ENCODE results near the gene ATG9B. TPM values are rescaled to one million over a fixed set of nuclear protein-coding genes. Genes with fewer than 3 reads are reported as not detected.

The ATG9B gene
- total RNA-seq, 1 donor from 2014 or later, result under 0.01 TPM

DNA sequence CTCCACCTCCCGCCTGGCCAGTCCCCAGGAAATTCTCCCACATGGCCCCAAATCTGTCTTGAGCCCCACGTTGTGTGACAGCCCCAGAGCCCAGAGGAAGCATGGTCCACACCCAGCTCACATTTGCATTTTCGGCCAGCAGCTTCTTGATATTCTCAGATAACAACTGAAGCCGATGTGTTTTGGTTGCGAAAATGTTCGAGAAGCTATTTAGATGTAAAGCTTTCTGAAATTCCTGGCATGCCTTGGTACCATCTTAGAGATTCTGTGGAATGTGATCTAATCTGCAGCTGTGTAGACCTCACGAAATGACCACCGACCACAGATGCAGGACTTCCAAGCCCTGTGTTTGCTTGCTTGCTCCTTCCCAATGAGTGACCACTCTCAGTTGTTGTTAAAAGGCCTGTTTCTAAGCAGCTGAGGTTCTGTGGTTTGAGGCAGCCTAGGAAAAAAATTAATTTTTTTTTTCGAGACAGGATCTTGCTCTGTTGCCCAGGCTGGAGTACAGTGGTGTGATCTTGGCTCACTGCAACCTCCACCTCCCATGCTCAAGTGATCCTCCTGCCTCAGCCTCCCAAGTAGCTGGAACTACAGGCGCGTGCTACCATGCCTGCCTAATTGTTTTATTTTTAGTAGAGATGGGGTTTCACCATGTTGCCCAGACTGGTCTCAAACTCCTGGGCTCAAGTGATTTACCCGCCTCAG, 43.9 kb upstream of the ATG9B start:
- Histone ChIP-seq H3K27me3 (ENCODE audit: control insufficient read depth, insufficient read depth, low read length) (no peaks in the 10 kb centered on the region), H3K36me3 (ENCODE audit: control insufficient read depth, insufficient read depth, low read length) (peaks cover 39% of the 10 kb centered on the region), H3K4me3 (ENCODE audit: low read depth, low read length) (no peak overlapping the region)
- TF ChIP-seq CTCF (IDR thresholded peaks at IDR 0.05; ENCODE audit: insufficient read depth, low read length, severe bottlenecking), result no peak
- DNase-seq (ENCODE audit: low read depth) (no peak), FAIRE-seq (no peak)

- FAIRE-seq, result no peak
- H3K36me3 ChIP-seq (ENCODE audit: control insufficient read depth, insufficient read depth, low read length), result peaks cover 39% of the 10 kb centered on the region
- no peak for DNase-seq (ENCODE audit: low read depth)
Observed at GRCh38 chr7:151066273-151066974, 42.1 kb upstream of the ATG9B start.

DNA sequence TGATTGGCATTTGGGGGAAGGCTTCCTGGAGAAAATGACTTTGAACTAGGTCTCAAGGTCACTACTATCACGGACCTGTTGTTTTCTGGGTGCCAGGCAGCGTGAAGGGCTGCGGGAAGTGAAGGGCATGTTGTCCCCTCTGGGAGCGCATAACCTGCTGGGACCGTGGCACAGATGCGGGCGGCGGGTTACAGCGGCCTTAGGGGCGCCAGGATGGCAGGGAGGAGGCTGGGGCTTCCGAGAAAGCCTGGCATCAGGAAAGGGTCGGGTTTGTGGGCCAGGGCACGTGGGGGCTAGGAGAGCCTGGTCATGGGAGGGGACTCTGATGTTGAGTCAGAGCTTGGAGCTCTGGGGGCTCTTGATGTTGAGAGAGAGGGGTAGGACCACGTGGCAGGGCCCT, 41.2 kb upstream of the ATG9B start:
- H3K36me3 ChIP-seq (ENCODE audit: control insufficient read depth, insufficient read depth, low read length), result peaks cover 34% of the 10 kb centered on the region
- FAIRE-seq, result no peak

More at GRCh38 chr7:151066273-151066974, 42.1 kb upstream of the ATG9B start:
- no peak for TF ChIP-seq CTCF (IDR thresholded peaks at IDR 0.05; ENCODE audit: insufficient read depth, low read length, severe bottlenecking)
- no peak overlapping the region for H3K4me3 ChIP-seq (ENCODE audit: low read depth, low read length)
- H3K27me3 ChIP-seq (ENCODE audit: control insufficient read depth, insufficient read depth, low read length), result no peaks in the 10 kb centered on the region

GRCh38 chr7:151064993-151065392, 40.7 kb upstream of the ATG9B start:
- no peak overlapping the region for H3K4me3 ChIP-seq (ENCODE audit: low read depth, low read length)
- TF ChIP-seq CTCF (IDR thresholded peaks at IDR 0.05; ENCODE audit: insufficient read depth, low read length, severe bottlenecking), result no peak
- peaks cover 30% of the 10 kb centered on the region for H3K36me3 ChIP-seq (ENCODE audit: control insufficient read depth, insufficient read depth, low read length)
- FAIRE-seq, result no peak
- no peak for DNase-seq (ENCODE audit: low read depth)
- no peaks in the 10 kb centered on the region for H3K27me3 ChIP-seq (ENCODE audit: control insufficient read depth, insufficient read depth, low read length)

More for the DNA sequence above, 41.2 kb upstream of the ATG9B start:
- H3K27me3 ChIP-seq (ENCODE audit: control insufficient read depth, insufficient read depth, low read length), result no peaks in the 10 kb centered on the region
- no peak for DNase-seq (ENCODE audit: low read depth)
- TF ChIP-seq CTCF (IDR thresholded peaks at IDR 0.05; ENCODE audit: insufficient read depth, low read length, severe bottlenecking), result no peak
- H3K4me3 ChIP-seq (ENCODE audit: low read depth, low read length), result no peak overlapping the region

GRCh38 chr7:151064454-151064853, 40.2 kb upstream of the ATG9B start:
- H3K36me3 ChIP-seq (ENCODE audit: control insufficient read depth, insufficient read depth, low read length), result peaks cover 25% of the 10 kb centered on the region
- FAIRE-seq, result no peak

More at GRCh38 chr7:151064454-151064853, 40.2 kb upstream of the ATG9B start:
- TF ChIP-seq CTCF (IDR thresholded peaks at IDR 0.05; ENCODE audit: insufficient read depth, low read length, severe bottlenecking), result no peak
- Histone ChIP-seq H3K4me3 (ENCODE audit: low read depth, low read length) (no peak overlapping the region), H3K27me3 (ENCODE audit: control insufficient read depth, insufficient read depth, low read length) (no peaks in the 10 kb centered on the region)
- no peak for DNase-seq (ENCODE audit: low read depth)

Measured in bronchial epithelial cell (primary cell).